Lower leg skin (tissue), 4 donors: ENCODE results near the gene CPOX. TPM values are rescaled to one million over a fixed set of nuclear protein-coding genes. Genes with fewer than 3 reads are reported as not detected.

ENCODE experiments used
- DNase-seq, 2 donors: peaks; one replicate each; pipeline ENCODE4 v3.0.0-alpha.2; 2019; ENCODE audit warnings: low spot score in 2 of 2
- H3K4me3 ChIP-seq: fragments of 200-600 bp; sonication (generic); 2 replicates; pipeline ENCODE4 v1.5.1; 2017; ENCODE audit warnings: mild to moderate bottlenecking, low read depth; ENCODE audit not compliant: poor library complexity, severe bottlenecking
- POLR2A ChIP-seq, 2 donors: fragments of 450-650 bp; IDR thresholded peaks; one replicate each; pipeline ENCODE4 v1.6.1; 2016 to 2017; ENCODE audit warnings: antibody characterized with exemption in 2 of 2, mild to moderate bottlenecking in 1 of 2, moderate library complexity in 1 of 2
- WGBS, 2 donors: methylation state at CpG; one replicate each; pipeline ENCODE4 v1.1.5; 2018; 5-methylcytosine and 5-hydroxymethylcytosine counted together
- intact Hi-C: fragments of 100-400 bp; cut with DNase I; formaldehyde crosslinking; loops from one replicate; pipeline ENCODE4 v1.15.0; 2023; ENCODE audit warnings: low total_unique reads
- total RNA-seq, 4 donors: library from RNA; depleted of rRNA; stranded (reverse); fragments of >200 nt; gene quantifications; one replicate each; pipeline ENCODE4 v1.1.0, GENCODE V29; 2016
- TF ChIP-seq, protein P1 (sequence below), 3 donors: fragments of 450-650 bp; IDR thresholded peaks; one replicate each; pipeline ENCODE4 v1.5.1; 2016; ENCODE audit warnings: antibody characterized with exemption in 3 of 3, mild to moderate bottlenecking in 3 of 3, moderate library complexity in 2 of 3

Gene CPOX
- total RNA-seq, 4 donors from 2014 or later, result 21.8 to 28.6 (median 25.0) TPM

DNA sequence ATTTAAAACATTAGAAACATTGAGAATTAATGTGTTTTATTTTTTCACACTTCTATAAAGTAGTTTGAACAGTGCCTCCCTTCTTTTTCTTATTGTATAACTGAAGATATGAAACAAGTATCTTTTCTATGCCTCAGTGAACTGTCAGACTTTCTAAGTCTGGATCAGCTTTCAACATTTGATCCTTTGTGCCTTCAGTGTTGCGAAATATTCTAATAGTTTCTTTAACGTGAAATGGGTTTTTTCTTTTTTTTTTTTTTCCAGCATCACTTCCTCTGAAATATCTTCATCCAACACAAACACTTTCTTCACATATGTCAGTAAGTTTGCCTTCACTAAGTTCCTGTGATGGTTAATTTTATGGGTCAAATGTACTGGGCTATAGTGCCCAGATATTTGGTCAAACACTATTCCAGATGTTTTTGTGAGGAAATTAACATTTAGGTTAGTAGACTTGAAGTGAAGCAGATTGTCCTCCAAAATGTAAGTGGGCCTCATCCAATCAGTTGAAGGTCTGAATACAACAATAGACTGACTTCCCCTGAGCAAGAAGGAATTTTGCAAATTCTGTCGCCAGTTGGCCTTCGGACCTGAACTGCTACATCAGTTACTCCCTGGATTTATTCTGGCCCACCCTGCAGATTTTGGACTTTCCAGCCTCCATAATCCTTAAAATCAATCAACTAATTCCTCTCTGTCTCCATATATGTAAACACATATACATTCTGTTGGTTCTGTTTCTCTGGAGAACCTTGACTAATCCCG, 6.4 kb upstream of the CPOX start:
- WGBS, 2 donors, result 73 to 81% methylated on average over 5 of the region's 5 CpGs
- TF ChIP-seq POLR2A (IDR thresholded peaks at IDR 0.05), result no peak
- DNase-seq, result no peak
- H3K4me3 ChIP-seq, result no peak overlapping the region
- intact Hi-C loops, result loop anchor here (5.0 kb wide), 1 partner anchor 207 kb away; no protein-coding TSS in a partner anchor

DNA sequence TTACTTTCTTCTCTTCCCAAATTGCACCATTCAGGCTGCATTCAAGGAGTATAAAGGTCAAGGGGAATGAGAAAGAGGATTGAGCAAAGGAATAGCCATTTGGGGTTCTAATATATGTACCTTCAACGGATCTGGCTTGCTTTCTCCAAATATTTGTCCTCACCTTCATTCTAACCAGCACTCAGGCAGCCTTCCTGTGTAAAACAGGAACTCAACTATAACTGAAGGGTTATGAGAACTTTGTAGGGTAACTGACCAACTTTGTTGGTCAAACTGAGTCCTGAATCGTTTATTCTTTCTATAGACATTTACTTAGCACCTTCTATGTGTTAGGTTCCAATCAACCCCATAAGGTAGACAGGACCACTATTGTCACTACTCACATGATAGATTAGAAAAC, 5.1 kb upstream of the CPOX start:
- WGBS, 2 donors, result 76 to 83% methylated on average over 2 of the region's 2 CpGs
- DNase-seq, result no peak
- H3K4me3 ChIP-seq, result no peak overlapping the region
- TF ChIP-seq, protein P1, sequence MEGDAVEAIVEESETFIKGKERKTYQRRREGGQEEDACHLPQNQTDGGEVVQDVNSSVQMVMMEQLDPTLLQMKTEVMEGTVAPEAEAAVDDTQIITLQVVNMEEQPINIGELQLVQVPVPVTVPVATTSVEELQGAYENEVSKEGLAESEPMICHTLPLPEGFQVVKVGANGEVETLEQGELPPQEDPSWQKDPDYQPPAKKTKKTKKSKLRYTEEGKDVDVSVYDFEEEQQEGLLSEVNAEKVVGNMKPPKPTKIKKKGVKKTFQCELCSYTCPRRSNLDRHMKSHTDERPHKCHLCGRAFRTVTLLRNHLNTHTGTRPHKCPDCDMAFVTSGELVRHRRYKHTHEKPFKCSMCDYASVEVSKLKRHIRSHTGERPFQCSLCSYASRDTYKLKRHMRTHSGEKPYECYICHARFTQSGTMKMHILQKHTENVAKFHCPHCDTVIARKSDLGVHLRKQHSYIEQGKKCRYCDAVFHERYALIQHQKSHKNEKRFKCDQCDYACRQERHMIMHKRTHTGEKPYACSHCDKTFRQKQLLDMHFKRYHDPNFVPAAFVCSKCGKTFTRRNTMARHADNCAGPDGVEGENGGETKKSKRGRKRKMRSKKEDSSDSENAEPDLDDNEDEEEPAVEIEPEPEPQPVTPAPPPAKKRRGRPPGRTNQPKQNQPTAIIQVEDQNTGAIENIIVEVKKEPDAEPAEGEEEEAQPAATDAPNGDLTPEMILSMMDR (IDR thresholded peaks at IDR 0.05), result no peak
- TF ChIP-seq POLR2A (IDR thresholded peaks at IDR 0.05), result no peak
- intact Hi-C loops, result no loop called here

DNA sequence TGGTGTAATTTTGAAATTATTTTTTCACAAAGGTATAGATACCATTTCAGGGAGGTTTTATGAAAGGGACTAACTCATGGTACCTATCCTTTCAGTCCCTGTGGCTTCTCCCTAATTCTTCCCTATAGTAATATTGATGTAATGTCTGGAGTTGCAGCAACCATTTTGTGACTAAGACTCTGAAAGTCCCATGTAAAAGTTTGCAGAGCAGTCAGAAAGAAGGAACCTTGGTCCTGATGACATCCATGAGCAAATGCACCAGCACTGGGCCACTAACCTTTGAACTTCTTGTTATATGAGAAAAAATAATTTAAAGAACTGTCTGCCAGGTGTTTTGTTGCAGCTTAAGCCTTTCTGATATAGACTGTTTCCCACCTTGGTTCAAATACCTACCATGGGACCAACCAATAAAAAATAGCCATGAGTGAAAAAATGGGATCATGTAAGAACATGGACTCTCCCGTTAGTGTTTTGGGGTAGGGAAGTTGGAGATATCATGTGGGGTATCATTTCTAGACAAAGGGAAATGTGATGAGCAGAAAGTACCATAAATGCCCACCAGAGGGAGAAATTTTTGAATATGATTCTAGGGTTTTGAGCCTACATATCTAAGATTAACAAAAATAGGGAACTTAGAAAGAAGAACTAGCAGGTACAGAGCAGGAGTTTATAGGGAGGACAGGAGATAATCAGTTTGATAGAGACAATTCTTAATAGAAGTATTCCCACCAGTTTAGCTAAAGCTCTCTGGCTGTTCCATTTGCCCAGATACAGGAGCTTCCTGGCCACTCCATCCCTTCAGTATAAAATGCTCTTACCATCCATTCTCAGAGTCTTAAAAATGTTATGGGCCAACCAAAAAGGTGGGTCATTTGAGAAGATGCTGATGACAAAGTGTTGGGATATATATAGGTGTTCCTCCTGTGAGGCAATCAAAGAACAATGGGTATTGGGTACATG, 3.4 kb upstream of the CPOX start:
- no peak overlapping the region for H3K4me3 ChIP-seq
- TF ChIP-seq POLR2A (IDR thresholded peaks at IDR 0.05), result no peak
- TF ChIP-seq, protein P1 (IDR thresholded peaks at IDR 0.05), result no peak
- intact Hi-C loops, result no loop called here

DNA sequence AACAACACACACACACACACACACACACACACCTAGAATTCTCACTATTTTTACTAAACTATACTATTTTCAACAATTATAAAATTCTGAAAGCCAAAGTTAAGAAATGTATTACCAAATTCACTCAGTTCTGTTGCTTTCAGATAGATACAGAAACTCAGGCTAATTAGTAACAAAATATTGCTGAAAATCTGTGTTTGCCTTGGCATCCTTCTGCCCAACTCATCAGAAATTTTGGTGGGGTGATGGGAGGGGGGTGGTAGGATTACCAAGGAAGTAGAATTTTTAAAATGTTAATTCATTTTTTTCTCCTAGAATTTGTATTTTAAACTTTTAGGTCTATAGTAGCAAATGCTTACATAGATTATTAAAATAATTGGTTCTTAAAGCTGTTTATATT, 2.7 kb upstream of the CPOX start:
- DNase-seq, result no peak
- H3K4me3 ChIP-seq, result no peak overlapping the region
- intact Hi-C loops, result no loop called here
- TF ChIP-seq, protein P1 (IDR thresholded peaks at IDR 0.05), result no peak
- no peak for TF ChIP-seq POLR2A (IDR thresholded peaks at IDR 0.05)

More for the DNA sequence above, 3.4 kb upstream of the CPOX start:
- 11 to 16% methylated on average over 1 of the region's 1 CpG for WGBS, 2 donors
- DNase-seq, result no peak

DNA sequence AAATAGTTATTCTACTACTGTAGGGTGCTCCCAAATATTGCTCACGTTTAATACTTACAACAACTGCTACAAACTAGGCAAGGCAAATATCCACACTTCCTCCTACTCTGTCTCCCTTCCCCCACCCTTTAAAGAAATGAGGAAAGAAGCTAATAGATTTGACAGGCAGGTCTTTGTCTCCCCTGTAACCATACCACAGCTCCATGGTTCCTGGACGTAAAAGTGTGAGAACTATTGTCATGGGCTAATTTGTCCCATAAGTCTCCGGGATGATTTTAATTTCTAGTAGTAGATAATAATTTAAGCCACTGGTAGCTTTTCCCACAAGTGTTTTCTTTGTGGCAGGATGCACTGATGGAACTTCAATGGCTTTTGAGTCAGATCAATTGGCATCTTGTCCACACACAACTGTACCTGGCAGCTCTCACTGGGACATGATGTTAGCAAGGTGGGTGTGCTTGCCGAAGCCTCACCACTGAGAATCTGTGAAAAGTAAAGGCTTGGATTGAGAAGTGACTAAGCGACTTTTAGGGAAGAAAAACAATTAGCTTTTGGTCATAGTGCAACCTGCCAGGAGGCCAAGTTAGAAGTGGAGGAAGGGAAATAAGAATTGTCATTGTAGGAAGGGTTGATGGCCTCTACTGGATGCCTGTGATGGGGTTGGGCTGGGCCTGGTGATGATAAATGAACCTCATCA, 1.4 kb upstream of the CPOX start:
- no peak for DNase-seq
- H3K4me3 ChIP-seq, result no peak overlapping the region
- 75 to 82% methylated on average over 5 of the region's 5 CpGs for WGBS, 2 donors
- TF ChIP-seq, protein P1 (IDR thresholded peaks at IDR 0.05), result no peak
- TF ChIP-seq POLR2A (IDR thresholded peaks at IDR 0.05), result no peak
- intact Hi-C loops, result no loop called here
